Skeletal muscle satellite cell (primary cell): ENCODE measurements around the gene PARP12.

ENCODE experiments used
- H3K27me3 ChIP-seq: 2 replicates; pipeline ENCODE4 v1.7.0; 2013; ENCODE audit warnings: low read length; ENCODE audit not compliant: control insufficient read depth, insufficient read depth
- H3K36me3 ChIP-seq: 2 replicates; pipeline ENCODE4 v1.7.0; 2013; ENCODE audit warnings: mild to moderate bottlenecking, control low read depth, low read length; ENCODE audit not compliant: insufficient read depth
- H3K4me1 ChIP-seq: 2 replicates; pipeline ENCODE4 v1.7.0; 2013; ENCODE audit warnings: low read length; ENCODE audit not compliant: control insufficient read depth, insufficient read depth
- H3K4me2 ChIP-seq: 2 replicates; pipeline ENCODE4 v1.7.0; 2013; ENCODE audit warnings: mild to moderate bottlenecking, low read length
- H3K4me3 ChIP-seq: 2 replicates; pipeline ENCODE4 v1.7.0; 2013; ENCODE audit warnings: low read length
- H3K9ac ChIP-seq: 2 replicates; pipeline ENCODE4 v1.7.0; 2013; ENCODE audit warnings: mild to moderate bottlenecking, low read depth, low read length, moderate library complexity
- H3K9me3 ChIP-seq: replicated peaks from 2 replicates; pipeline ENCODE4 v1.7.0; 2013; ENCODE audit warnings: mild to moderate bottlenecking, control low read depth, low read length

Gene PARP12

GRCh38 chr7:139987691-139988516, 74.8 kb downstream of the PARP12 start:
- no peak overlapping the region for H3K4me3 ChIP-seq
- peaks cover 10% of the 10 kb centered on the region for H3K27me3 ChIP-seq
- H3K4me1 ChIP-seq, result no peaks in the 10 kb centered on the region
- H3K4me2 ChIP-seq, result no peak overlapping the region
- no peaks in the 10 kb centered on the region for H3K9me3 ChIP-seq
- no peaks in the 10 kb centered on the region for H3K36me3 ChIP-seq
- H3K9ac ChIP-seq, result no peak overlapping the region

GRCh38 chr7:139985811-139986210, 76.9 kb downstream of the PARP12 start:
- Histone ChIP-seq H3K4me3 (no peak overlapping the region), H3K27me3 (peaks cover 10% of the 10 kb centered on the region), H3K4me1 (no peaks in the 10 kb centered on the region), H3K9me3 (no peaks in the 10 kb centered on the region), H3K9ac (no peak overlapping the region), H3K36me3 (no peaks in the 10 kb centered on the region), H3K4me2 (no peak overlapping the region)

GRCh38 chr7:139984642-139985539, 77.9 kb downstream of the PARP12 start:
- Histone ChIP-seq H3K4me1 (peaks cover 5% of the 10 kb centered on the region), H3K4me2 (no peak overlapping the region), H3K9ac (no peak overlapping the region), H3K4me3 (no peak overlapping the region), H3K36me3 (no peaks in the 10 kb centered on the region), H3K9me3 (no peaks in the 10 kb centered on the region), H3K27me3 (peaks cover 10% of the 10 kb centered on the region)

GRCh38 chr7:139982927-139983920, 79.5 kb downstream of the PARP12 start:
- Histone ChIP-seq H3K36me3 (no peaks in the 10 kb centered on the region), H3K4me3 (no peak overlapping the region), H3K9ac (no peak overlapping the region), H3K9me3 (no peaks in the 10 kb centered on the region), H3K4me1 (peaks cover 5% of the 10 kb centered on the region), H3K4me2 (no peak overlapping the region), H3K27me3 (peaks cover 10% of the 10 kb centered on the region)

- peaks cover 10% of the 10 kb centered on the region for H3K27me3 ChIP-seq
- no peak overlapping the region for H3K4me3 ChIP-seq
- no peak overlapping the region for H3K4me2 ChIP-seq
- no peaks in the 10 kb centered on the region for H3K36me3 ChIP-seq
- H3K4me1 ChIP-seq, result peaks cover 5% of the 10 kb centered on the region
- H3K9ac ChIP-seq, result no peak overlapping the region
- no peaks in the 10 kb centered on the region for H3K9me3 ChIP-seq
Observed at GRCh38 chr7:139981511-139981895, 81.2 kb downstream of the PARP12 start.

GRCh38 chr7:139976838-139977656, 85.7 kb downstream of the PARP12 start:
- Histone ChIP-seq H3K36me3 (no peaks in the 10 kb centered on the region), H3K4me2 (no peak overlapping the region), H3K4me3 (no peak overlapping the region), H3K9me3 (no peaks in the 10 kb centered on the region), H3K9ac (no peak overlapping the region), H3K4me1 (peaks cover 5% of the 10 kb centered on the region), H3K27me3 (peaks cover 15% of the 10 kb centered on the region)

- Histone ChIP-seq H3K27me3 (peaks cover 15% of the 10 kb centered on the region), H3K36me3 (no peaks in the 10 kb centered on the region), H3K4me1 (peaks cover 5% of the 10 kb centered on the region), H3K9me3 (no peaks in the 10 kb centered on the region), H3K9ac (no peak overlapping the region), H3K4me2 (no peak overlapping the region), H3K4me3 (no peak overlapping the region)
Observed at GRCh38 chr7:139976055-139976837, 86.5 kb downstream of the PARP12 start.

GRCh38 chr7:139974179-139974811, 88.5 kb downstream of the PARP12 start:
- no peaks in the 10 kb centered on the region for H3K36me3 ChIP-seq
- no peaks in the 10 kb centered on the region for H3K4me1 ChIP-seq
- no peak overlapping the region for H3K9ac ChIP-seq
- H3K4me2 ChIP-seq, result no peak overlapping the region
- peaks cover 21% of the 10 kb centered on the region for H3K27me3 ChIP-seq
- H3K4me3 ChIP-seq, result no peak overlapping the region
- no peaks in the 10 kb centered on the region for H3K9me3 ChIP-seq
